KOPT-K1 (cell line): ENCODE results near the gene ITPRID2.

ENCODE experiments used
- H3K27ac ChIP-seq: fragments of 200-600 bp; sonication (generic); 2 replicates; pipeline ENCODE4 v1.5.1; 2016; ENCODE audit warnings: antibody characterized with exemption, mild to moderate bottlenecking, low read depth, low read length; ENCODE audit not compliant: poor library complexity, severe bottlenecking
- H3K36me3 ChIP-seq: fragments of 200-600 bp; sonication (generic); 2 replicates; pipeline ENCODE4 v1.5.1; 2017; ENCODE audit warnings: antibody characterized with exemption, mild to moderate bottlenecking, low read length, moderate library complexity; ENCODE audit not compliant: insufficient read depth
- H3K9me3 ChIP-seq: fragments of 200-600 bp; sonication (generic); 2 replicates; pipeline ENCODE4 v1.5.1; 2017; ENCODE audit warnings: antibody characterized with exemption, low read length, mild to moderate bottlenecking; ENCODE audit not compliant: insufficient read depth, poor library complexity, severe bottlenecking

Gene ITPRID2

GRCh38 chr2:181891258-181891965, at the start of gene ITPRID2:
Gene ITPRID2, plus strand, starts transcription at chr2:181891730. Its CDS starts 337 bp downstream, at chr2:181892067.
- no peaks in the 10 kb centered on the region for H3K9me3 ChIP-seq
- peak within 1 kb of the TSS; percentile 37 for H3K27ac ChIP-seq

DNA sequence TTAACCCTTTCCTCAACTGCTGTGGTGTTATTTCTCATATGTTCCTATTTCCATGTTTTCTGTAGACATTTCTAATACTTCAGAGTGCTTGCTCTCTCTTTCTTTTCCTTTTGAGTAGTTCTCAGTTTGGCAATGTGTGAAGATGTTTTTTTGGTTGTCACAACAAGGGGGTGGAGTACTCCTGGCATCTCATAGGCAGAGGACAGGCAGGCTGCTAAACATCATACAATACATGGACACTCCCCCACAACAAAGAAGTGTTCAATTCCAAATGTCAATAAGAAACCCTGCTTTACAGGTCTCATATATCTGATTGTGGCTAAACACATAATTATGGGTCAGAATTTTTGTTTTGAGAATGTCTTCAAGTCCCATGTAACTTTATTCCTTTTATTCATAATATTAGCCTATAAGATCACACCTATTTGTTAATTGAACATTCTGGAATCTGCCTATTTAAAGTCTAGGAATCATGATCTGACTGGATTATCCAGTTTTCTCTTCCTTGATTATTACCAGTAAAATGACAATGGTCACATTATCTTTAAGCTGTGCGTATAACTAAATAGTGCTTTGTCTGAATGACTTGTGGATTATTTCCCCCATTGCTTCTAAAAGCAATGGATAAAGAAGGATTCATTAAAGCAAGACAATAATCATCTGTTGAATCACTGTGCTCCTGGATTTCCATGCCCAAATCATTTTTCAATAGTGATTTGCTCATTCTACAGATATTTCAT, 46.8 kb upstream of the ITPRID2 start:
- Histone ChIP-seq H3K36me3 (no peaks in the 10 kb centered on the region), H3K27ac (no peak overlapping the region), H3K9me3 (no peaks in the 10 kb centered on the region)

More at GRCh38 chr2:181891258-181891965, at the start of gene ITPRID2:
- H3K36me3 ChIP-seq: no peaks in the 10 kb centered on the region

DNA sequence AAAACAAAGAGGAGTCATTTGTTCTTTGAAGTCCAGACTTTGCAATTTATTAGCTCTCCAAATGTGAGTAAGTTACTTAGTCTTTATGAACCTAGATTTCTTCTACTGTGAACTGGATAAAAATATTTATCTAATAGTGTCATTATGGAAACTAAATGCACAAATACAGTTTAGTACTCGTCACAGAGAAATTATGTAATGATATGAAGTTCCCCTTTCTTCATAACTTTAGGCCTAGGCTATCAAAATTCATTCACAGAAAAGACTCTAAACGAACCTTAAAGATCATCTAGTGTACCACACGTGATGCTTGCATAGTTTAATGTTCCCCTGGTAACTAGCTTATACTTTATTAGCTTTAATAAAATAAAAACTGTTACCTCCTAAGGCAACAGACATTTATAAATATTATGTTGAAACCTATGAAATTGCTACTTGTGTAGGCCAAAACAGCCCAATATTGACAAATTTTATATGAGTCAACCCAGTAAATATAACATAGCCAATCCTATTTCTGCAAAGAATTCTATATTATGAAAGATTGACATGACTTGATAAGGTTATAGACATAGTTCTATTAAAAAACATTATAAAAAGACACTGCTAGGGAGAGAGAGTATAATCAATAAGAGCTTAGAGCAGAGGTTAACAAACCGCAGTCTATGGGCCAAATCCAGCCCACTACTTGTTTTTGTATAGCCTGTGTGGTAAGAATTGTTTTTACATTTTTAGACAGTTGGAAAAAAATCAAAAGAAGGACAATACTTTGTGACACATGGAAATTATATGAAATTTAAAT, 44.9 kb upstream of the ITPRID2 start:
- no peaks in the 10 kb centered on the region for H3K9me3 ChIP-seq
- H3K36me3 ChIP-seq: no peaks in the 10 kb centered on the region
- no peak overlapping the region for H3K27ac ChIP-seq

DNA sequence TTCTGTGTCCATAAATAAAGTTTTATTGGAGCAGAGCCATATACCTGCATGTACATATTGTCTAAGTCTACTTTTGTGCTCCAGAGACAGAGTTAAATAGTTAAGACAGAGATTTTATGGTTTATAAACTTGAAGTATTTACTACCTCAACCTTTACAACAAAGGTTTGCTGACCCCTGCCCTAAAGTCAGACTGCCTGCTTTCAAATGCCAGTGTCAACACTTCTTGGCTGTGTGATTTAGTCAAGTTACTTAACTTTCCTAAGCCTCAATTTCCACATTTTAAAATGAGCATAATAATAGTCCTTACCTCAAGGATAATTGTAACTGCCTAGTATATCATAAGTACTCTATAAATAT, 44.4 kb upstream of the ITPRID2 start:
- Histone ChIP-seq H3K36me3 (no peaks in the 10 kb centered on the region), H3K27ac (no peak overlapping the region)

DNA sequence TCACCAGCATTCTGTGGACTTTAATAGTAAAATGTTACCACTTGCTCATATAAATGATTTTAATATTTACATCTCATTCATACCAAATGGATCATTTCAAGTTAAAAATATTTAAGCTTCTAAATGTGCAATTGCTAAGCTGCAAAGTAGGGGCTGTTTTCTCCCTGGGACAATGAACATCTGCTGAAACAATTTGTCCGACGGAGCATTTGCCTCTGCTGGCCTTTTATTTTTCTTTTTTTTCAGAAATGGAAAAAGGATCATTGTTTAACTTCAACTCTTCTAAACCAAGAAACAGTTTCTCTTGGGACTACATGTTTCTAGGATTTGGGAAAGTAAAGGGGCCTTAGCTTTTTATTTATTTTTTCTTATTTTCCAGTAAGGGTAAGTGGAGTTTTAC, 43.8 kb upstream of the ITPRID2 start:
- no peaks in the 10 kb centered on the region for H3K9me3 ChIP-seq
- no peaks in the 10 kb centered on the region for H3K36me3 ChIP-seq
- H3K27ac ChIP-seq: no peak overlapping the region

More for the DNA sequence above, 44.4 kb upstream of the ITPRID2 start:
- H3K9me3 ChIP-seq: no peaks in the 10 kb centered on the region

GRCh38 chr2:181848261-181848886, 43.2 kb upstream of the ITPRID2 start:
- Histone ChIP-seq H3K36me3 (no peaks in the 10 kb centered on the region), H3K27ac (no peak overlapping the region)

DNA sequence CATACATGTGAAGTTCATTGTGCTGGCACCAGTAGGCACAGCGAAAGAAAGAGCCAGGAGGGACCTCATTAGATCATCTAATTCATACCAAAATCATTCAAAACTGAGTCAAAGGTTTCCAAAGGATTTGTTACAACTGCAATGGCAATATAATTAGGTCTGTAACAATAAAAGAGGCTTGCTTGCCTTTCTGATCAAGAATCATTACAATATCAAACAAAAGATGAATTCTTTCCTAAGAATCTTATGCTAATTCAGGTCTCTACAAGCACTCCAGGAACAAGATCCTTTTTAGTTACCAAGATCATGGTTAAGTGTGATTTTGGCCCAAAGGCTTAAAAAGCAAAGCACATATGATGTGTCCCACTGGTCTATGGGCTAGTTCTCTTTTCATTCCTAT, 41.9 kb upstream of the ITPRID2 start:
- Histone ChIP-seq H3K27ac (no peak overlapping the region), H3K9me3 (no peaks in the 10 kb centered on the region)

More at GRCh38 chr2:181848261-181848886, 43.2 kb upstream of the ITPRID2 start:
- no peaks in the 10 kb centered on the region for H3K9me3 ChIP-seq

DNA sequence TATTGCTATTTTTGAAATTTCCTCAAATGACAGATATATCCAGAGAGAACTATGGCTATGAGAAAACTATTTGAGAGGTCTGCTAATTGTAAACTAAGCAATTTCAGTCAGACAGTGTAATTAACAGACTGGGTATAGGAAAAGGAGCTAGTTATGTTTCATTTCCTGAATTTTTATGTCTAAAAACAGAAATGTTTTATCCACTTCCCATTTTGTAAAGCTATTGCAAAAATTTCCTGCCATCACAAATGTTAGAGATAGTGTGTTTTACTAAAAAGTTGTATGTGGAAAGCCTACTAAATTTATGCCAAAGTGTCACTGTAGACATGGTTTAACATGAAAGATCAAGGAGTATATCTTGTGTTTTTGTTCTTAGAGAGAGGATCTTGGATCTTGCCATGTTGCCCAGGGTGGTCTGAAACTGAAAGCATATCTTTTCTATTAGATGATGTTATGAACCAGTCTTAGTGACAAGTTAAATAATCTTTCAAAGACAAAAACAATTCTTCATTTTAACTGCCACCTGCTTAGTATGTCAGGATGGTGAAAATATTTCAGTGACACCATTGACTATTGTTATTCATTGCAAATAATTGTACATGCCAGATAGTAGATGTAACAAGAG, 40.5 kb upstream of the ITPRID2 start:
- Histone ChIP-seq H3K36me3 (no peaks in the 10 kb centered on the region), H3K27ac (no peak overlapping the region), H3K9me3 (no peaks in the 10 kb centered on the region)

More for the DNA sequence above, 41.9 kb upstream of the ITPRID2 start:
- H3K36me3 ChIP-seq: no peaks in the 10 kb centered on the region

DNA sequence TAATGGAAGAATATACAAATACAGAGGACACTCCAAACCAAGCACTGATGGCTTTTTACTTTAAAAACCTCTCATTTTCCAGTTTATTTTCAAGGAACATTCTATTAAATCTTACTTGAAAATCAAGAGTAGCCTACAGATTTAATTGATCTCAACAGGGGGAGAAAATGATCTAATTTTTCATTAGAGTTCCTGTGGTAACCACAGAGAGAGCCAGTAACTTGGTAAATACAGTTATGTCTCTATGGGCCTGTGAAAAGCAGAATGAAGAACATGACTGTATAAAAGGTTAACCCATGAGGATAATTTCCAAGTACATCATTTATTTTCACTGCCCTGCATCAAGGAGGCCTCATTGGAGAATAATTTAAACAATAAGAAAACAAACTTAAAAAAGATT, 39.8 kb upstream of the ITPRID2 start:
- Histone ChIP-seq H3K36me3 (no peaks in the 10 kb centered on the region), H3K9me3 (no peaks in the 10 kb centered on the region), H3K27ac (no peak overlapping the region)

GRCh38 chr2:181853696-181854095, 37.8 kb upstream of the ITPRID2 start:
- H3K9me3 ChIP-seq: no peaks in the 10 kb centered on the region
- no peak overlapping the region for H3K27ac ChIP-seq
- no peaks in the 10 kb centered on the region for H3K36me3 ChIP-seq

GRCh38 chr2:181857483-181857882, 34.0 kb upstream of the ITPRID2 start:
- H3K27ac ChIP-seq: no peak overlapping the region
- H3K36me3 ChIP-seq: no peaks in the 10 kb centered on the region
- H3K9me3 ChIP-seq: no peaks in the 10 kb centered on the region

- Histone ChIP-seq H3K27ac (no peak overlapping the region), H3K36me3 (no peaks in the 10 kb centered on the region), H3K9me3 (no peaks in the 10 kb centered on the region)
Observed at GRCh38 chr2:181858600-181858999, 32.9 kb upstream of the ITPRID2 start.

- Histone ChIP-seq H3K27ac (no peak overlapping the region), H3K36me3 (no peaks in the 10 kb centered on the region), H3K9me3 (no peaks in the 10 kb centered on the region)
Observed at GRCh38 chr2:181859123-181859522, 32.4 kb upstream of the ITPRID2 start.

DNA sequence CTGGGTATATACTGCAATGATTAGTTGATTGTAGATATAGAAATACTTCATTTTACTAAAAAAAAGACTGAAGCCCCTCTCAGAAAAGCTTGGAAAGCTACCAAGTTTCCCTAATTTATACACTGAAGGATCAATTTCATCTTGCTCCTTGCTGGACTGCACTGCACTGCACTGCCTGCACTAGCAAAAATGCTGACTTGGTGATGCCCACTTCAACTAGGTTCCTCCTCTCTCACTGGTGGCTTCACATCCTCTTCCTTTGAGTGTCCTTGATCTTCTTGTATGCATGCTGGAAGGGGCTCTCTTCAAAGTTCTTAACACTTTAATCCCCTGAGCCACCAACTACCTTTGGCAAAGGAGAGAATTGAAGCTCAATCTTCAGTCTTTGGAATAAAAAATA, 31.7 kb upstream of the ITPRID2 start:
- H3K36me3 ChIP-seq: no peaks in the 10 kb centered on the region
- H3K27ac ChIP-seq: no peak overlapping the region
- H3K9me3 ChIP-seq: no peaks in the 10 kb centered on the region
